HCT116 (cell line): Measurements from ENCODE around the gene MAPRE2. TPM values are rescaled to one million over a fixed set of nuclear protein-coding genes. Genes with fewer than 3 reads are reported as not detected.

Experiments
- ATAC-seq: fragments of 200-7000 bp; cut with Tn5 transposase; 2 replicates; pipeline ENCODE4 v1.9.1; 2020; ENCODE audit warnings: mild to moderate bottlenecking, moderate library complexity
- BruUV-seq: library from RNA; stranded (reverse); fragments of 400-500 nt; replicated peaks from 2 replicates; lab custom pipeline; 2021; lab: Mats Ljungman, UMichigan
- CTCF ChIA-PET: fragments of 300-600 bp; sonication (Branson Sonifier 250); formaldehyde crosslinking; loops from one replicate; lab custom pipeline; 2021; ENCODE audit warnings: antibody characterized with exemption; lab: Charles Lee
- POLR2A ChIA-PET: fragments of 300-600, 350-600 bp; sonication (Branson Sonifier 250); formaldehyde crosslinking; loops from one replicate; lab custom pipeline; 2021; ENCODE audit warnings: antibody characterized with exemption; lab: Charles Lee
- RAD21 ChIA-PET, 2 experiments: fragments of 300-600 bp; sonication (Branson Sonifier 250); formaldehyde crosslinking; loops; one replicate each; lab custom pipeline; 2023; ENCODE audit warnings: low total read pairs in 2 of 2; ENCODE audit not compliant: uncharacterized antibody in 2 of 2, unreplicated experiment in 2 of 2, low non-redundant PET in 1 of 2; lab: Charles Lee
- DNase-seq: peaks from one replicate; pipeline ENCODE4 v3.0.0-alpha.2; 2010; ENCODE audit warnings: low read depth, low spot score
- H2AFZ ChIP-seq: fragments of 200-600 bp; shearing (Covaris generic), sonication (generic); 2 replicates; pipeline ENCODE4 v1.6.1; 2017; ENCODE audit warnings: low read depth, mixed run types, mixed read lengths, antibody characterized with exemption, low read length; ENCODE audit not compliant: poor library complexity, severe bottlenecking
- H3K27ac ChIP-seq: 2 replicates; pipeline ENCODE4 v1.5.1; 2012; ENCODE audit warnings: low read depth, low read length
- H3K27me3 ChIP-seq: fragments of 200-600 bp; sonication (generic); 2 replicates; pipeline ENCODE4 v1.6.1; 2016; ENCODE audit warnings: mixed run types, low read length, mixed read lengths; ENCODE audit not compliant: insufficient read depth
- H3K36me3 ChIP-seq, 2 experiments: fragments of 200-500 bp in 1 of 2; fragments of 200-600 bp in 1 of 2; sonication (Bioruptor generic) in 1 of 2; sonication (generic) in 1 of 2; 2 replicates each; pipeline versions ENCODE4 v1.5.1 to v1.6.1; 2014 to 2016; ENCODE audit warnings: low read length in 2 of 2, inconsistent platforms in 1 of 2, mixed read lengths in 1 of 2, mixed run types in 1 of 2; ENCODE audit not compliant: insufficient read depth in 2 of 2, control insufficient read depth in 1 of 2
- H3K4me1 ChIP-seq, 2 experiments: fragments of 200-600 bp in 1 of 2; sonication (generic) in 1 of 2; 2 replicates each; pipeline versions ENCODE4 v1.5.1 to v1.6.1; 2012 to 2017; ENCODE audit warnings: low read length in 2 of 2, inconsistent platforms in 1 of 2, mild to moderate bottlenecking in 1 of 2, mixed read lengths in 1 of 2, mixed run types in 1 of 2, moderate library complexity in 1 of 2; ENCODE audit not compliant: insufficient read depth in 2 of 2, control insufficient read depth in 1 of 2
- H3K4me2 ChIP-seq: fragments of 200-600 bp; sonication (generic); 2 replicates; pipeline ENCODE4 v1.6.1; 2017; ENCODE audit warnings: mixed run types, low read length, mixed read lengths
- H3K4me3 ChIP-seq, 2 experiments: fragments of 200-600 bp in 1 of 2; sonication (generic) in 1 of 2; replicated peaks in 1 of 2; 2 replicates each; pipeline ENCODE4 v1.5.1; 2011 to 2016; ENCODE audit warnings: low read length in 2 of 2, control low read depth in 1 of 2, low read depth in 1 of 2, mild to moderate bottlenecking in 1 of 2, mixed read lengths in 1 of 2, mixed run types in 1 of 2
- H3K79me2 ChIP-seq: fragments of 200-600 bp; sonication (generic); 2 replicates; pipeline ENCODE4 v1.6.1; 2017; ENCODE audit warnings: mild to moderate bottlenecking, mixed run types, low read length, moderate library complexity, mixed read lengths; ENCODE audit not compliant: insufficient read depth
- H3K9ac ChIP-seq: fragments of 200-600 bp; sonication (generic); 2 replicates; pipeline ENCODE4 v1.6.1; 2016; ENCODE audit warnings: low read length, mixed read lengths
- H3K9me2 ChIP-seq: fragments of 200-600 bp; sonication (generic), shearing (Covaris generic); 2 replicates; pipeline ENCODE4 v1.6.1; 2017; ENCODE audit warnings: mixed run types, mild to moderate bottlenecking, moderate library complexity; ENCODE audit not compliant: insufficient read depth
- H3K9me3 ChIP-seq, 2 experiments: fragments of 200-500 bp in 1 of 2; fragments of 200-600 bp in 1 of 2; sonication (Bioruptor generic) in 1 of 2; sonication (generic) in 1 of 2; 2 replicates each; pipeline ENCODE4 v1.6.1; 2014 to 2017; ENCODE audit warnings: low read length in 2 of 2, mixed read lengths in 2 of 2, inconsistent platforms in 1 of 2, low read depth in 1 of 2, mild to moderate bottlenecking in 1 of 2, mixed run types in 1 of 2, moderate library complexity in 1 of 2; ENCODE audit not compliant: control insufficient read depth in 1 of 2, insufficient read depth in 1 of 2
- H4K20me1 ChIP-seq: fragments of 200-600 bp; sonication (generic), shearing (Covaris generic); 2 replicates; pipeline ENCODE4 v1.6.1; 2017; ENCODE audit warnings: mixed run types, mild to moderate bottlenecking, moderate library complexity; ENCODE audit not compliant: insufficient read depth
- CBX3 ChIP-seq: IDR thresholded peaks from 2 replicates; pipeline ENCODE4 v1.6.1; 2012; ENCODE audit warnings: low read depth
- EZH2 ChIP-seq: fragments of 200-600 bp; sonication (generic); IDR thresholded peaks from 2 replicates; pipeline ENCODE4 v1.6.1; 2017; ENCODE audit warnings: antibody characterized with exemption, mixed run types
- EZH2phosphoT487 ChIP-seq: fragments of 200-600 bp; IDR thresholded peaks from 2 replicates; pipeline ENCODE4 v1.6.1; 2018; ENCODE audit warnings: antibody characterized with exemption, borderline replicate concordance
- JUND ChIP-seq: IDR thresholded peaks from 2 replicates; pipeline ENCODE4 v1.6.1; 2012
- POLR2A ChIP-seq: IDR thresholded peaks from 2 replicates; pipeline ENCODE4 v1.7.0; 2011; ENCODE audit warnings: borderline replicate concordance; ENCODE audit not compliant: insufficient read depth, insufficient read length; ENCODE audit errors: extremely low read depth
- RAD21 ChIP-seq: IDR thresholded peaks from 2 replicates; pipeline ENCODE4 v1.6.1; 2012; ENCODE audit warnings: low read depth, mild to moderate bottlenecking
- TCF7L2 ChIP-seq: IDR thresholded peaks from 2 replicates; pipeline ENCODE4 v1.7.0; 2011; ENCODE audit warnings: borderline replicate concordance, inconsistent platforms; ENCODE audit not compliant: insufficient read depth, insufficient read length; ENCODE audit errors: extremely low read depth
- YY1 ChIP-seq: IDR thresholded peaks from 2 replicates; pipeline ENCODE4 v1.6.1; 2011; ENCODE audit warnings: low read length, low read depth, moderate library complexity, mild to moderate bottlenecking; ENCODE audit not compliant: insufficient replicate concordance; ENCODE audit errors: extremely low read depth
- intact Hi-C: fragments of 100-400 bp; cut with micrococcal nuclease; formaldehyde crosslinking; loops from 2 replicates; pipeline ENCODE4 v1.10.0; 2022
- total RNA-seq: library from RNA; stranded (reverse); gene quantifications from one replicate; pipeline ENCODE4 v1.2.1, GENCODE V29; 2021; ENCODE audit not compliant: unreplicated experiment
- TF ChIP-seq, protein P1 (sequence below): IDR thresholded peaks from 2 replicates; pipeline ENCODE4 v1.6.1; 2011; ENCODE audit warnings: mild to moderate bottlenecking, low read length, moderate library complexity; ENCODE audit not compliant: insufficient replicate concordance; ENCODE audit errors: extremely low read depth

MAPRE2 gene
- total RNA-seq, 1 experiment from 2014 or later = 17.2 TPM

DNA sequence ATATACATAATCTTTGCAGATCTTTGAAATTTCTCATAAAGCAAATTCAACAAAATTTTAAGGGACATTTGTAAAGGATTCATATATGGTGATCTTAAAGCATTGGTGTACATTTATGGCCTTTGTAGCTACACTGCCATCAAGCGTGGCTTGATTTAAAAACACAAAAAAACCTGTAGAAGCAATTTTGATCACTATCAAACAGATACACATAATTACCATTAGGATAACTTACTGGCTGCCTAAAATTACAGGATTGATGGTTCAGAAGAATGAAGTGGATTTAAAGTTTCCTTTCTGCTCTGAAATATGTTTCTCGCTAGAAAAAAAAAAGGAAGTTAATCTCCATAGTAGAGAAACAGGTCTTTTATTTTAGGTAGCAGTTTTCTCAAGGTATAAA, 31.4 kb downstream of the MAPRE2 start:
- peaks cover 2 to 9% of the 10 kb centered on the region in 2 experiments; a peak in 1 of 4 replicates for H3K4me1 ChIP-seq
- BruUV-seq = no TSS peak
- DNase-seq (no peak), ATAC-seq (no peak)
- no peak overlapping the region for H3K4me3 ChIP-seq
- TF ChIP-seq JUND (no peak), EZH2phosphoT487 (no peak), RAD21 (no peak), TCF7L2 (no peak), EZH2 (no peak), YY1 (no peak), CBX3 (no peak), POLR2A (no peak)
- TF ChIP-seq, protein P1, sequence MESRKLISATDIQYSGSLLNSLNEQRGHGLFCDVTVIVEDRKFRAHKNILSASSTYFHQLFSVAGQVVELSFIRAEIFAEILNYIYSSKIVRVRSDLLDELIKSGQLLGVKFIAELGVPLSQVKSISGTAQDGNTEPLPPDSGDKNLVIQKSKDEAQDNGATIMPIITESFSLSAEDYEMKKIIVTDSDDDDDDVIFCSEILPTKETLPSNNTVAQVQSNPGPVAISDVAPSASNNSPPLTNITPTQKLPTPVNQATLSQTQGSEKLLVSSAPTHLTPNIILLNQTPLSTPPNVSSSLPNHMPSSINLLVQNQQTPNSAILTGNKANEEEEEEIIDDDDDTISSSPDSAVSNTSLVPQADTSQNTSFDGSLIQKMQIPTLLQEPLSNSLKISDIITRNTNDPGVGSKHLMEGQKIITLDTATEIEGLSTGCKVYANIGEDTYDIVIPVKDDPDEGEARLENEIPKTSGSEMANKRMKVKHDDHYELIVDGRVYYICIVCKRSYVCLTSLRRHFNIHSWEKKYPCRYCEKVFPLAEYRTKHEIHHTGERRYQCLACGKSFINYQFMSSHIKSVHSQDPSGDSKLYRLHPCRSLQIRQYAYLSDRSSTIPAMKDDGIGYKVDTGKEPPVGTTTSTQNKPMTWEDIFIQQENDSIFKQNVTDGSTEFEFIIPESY = no peak
- intact Hi-C loops = no loop called here
- ChIA-PET CTCF (no interaction called here), RAD21 (no interaction called here), POLR2A (no interaction called here)
- H3K9ac ChIP-seq = no peak overlapping the region
- no peak overlapping the region for H2AFZ ChIP-seq
- H3K4me2 ChIP-seq = no peak overlapping the region
- H3K27me3 ChIP-seq = no peaks in the 10 kb centered on the region
- H3K27ac ChIP-seq = no peak overlapping the region
- H4K20me1 ChIP-seq = no peaks in the 10 kb centered on the region; the same call in 1 of the 2 replicates
- no peaks in the 10 kb centered on the region for H3K36me3 ChIP-seq
- H3K9me2 ChIP-seq = no peaks in the 10 kb centered on the region
- no peaks in the 10 kb centered on the region for H3K79me2 ChIP-seq
- no peaks in the 10 kb centered on the region for H3K9me3 ChIP-seq
